Left hindlimb (tissue), 1 donor: ENCODE data around the gene PBX4.
A peak's percentile ranks its signal among the peaks of the same experiment; 100 is the strongest.

Source experiments
- DNase-seq: peaks from one replicate; pipeline ENCODE4 v3.0.0-alpha.2; 2018

The PBX4 gene

DNA sequence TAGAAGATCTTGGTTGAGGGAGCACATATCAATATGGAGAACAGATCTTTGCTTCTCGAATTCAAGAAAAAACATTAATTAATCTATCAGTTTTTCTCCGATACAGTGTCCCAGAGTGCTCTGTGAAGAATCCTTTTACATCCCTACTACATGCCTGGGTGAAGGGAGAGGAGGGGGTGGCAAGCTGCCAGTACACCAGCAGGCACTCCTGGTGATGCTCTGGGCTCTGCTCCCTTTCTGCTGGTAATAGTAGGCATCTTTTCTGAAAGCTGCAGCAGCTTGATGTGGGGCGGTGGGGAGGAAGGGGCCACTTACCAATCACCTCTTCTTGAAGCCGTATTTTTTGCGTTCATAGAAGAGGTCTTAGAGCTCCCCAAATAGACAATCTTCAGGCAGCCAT, 30.7 kb downstream of the PBX4 start:
- DNase-seq, result no peak

DNA sequence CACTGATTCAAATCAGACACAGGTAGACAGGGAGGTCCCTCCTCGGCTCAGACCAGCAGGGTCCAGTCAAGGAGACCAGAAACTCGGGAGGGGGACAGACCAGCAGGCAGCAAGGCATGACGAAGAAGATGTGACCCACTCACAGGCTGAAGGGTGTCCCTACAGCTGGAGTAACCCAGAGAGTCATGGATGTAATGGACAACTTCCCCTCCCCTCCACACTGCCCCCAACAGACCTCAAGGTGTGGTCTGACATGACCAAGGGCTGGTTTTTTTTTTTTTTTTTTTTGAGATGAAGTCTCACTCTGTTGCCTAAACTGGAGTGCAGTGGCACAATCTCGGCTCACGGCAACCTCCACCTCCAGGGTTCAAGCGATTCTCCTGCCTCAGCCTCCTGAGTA, 34.1 kb downstream of the PBX4 start:
- no peak for DNase-seq

DNA sequence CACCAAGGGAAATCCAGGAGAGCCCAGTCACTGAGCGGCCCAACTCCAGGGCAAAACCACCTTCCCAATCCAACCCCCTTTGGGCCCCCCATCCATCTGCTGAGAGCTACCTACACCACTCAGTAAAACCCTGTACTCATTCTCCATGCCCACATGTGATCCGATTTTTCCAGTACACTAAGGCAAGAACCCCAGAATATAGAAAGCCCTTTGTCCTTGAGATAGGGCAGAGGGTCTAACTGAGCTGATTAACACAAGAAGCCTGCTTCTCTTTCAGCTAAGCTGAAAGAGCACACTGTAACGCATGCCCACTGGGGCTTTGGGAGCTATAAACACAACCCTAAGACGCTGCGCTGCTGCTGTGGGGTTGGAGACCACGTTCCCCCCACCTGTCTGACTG, 36.0 kb downstream of the PBX4 start:
- no peak for DNase-seq

DNA sequence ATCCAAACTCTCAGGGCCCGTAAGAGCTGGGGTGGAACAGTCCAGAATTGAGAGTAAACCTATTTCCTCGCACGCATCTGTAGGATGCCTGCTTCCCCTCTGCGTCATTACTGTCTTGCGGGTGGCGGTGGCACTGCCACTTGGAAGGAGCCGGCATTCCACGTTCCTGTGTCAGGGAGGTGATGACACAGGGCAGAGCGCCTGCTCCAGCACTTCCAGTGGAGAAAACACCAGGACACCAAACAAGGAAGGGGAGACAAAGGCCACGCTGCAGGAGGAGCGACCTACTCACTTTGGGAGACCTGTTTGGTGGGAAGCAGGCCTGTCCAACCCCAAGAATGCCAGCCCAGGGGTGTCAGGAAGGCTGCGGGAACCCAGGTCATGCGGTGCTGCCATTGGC, 37.1 kb downstream of the PBX4 start:
- no peak for DNase-seq

DNA sequence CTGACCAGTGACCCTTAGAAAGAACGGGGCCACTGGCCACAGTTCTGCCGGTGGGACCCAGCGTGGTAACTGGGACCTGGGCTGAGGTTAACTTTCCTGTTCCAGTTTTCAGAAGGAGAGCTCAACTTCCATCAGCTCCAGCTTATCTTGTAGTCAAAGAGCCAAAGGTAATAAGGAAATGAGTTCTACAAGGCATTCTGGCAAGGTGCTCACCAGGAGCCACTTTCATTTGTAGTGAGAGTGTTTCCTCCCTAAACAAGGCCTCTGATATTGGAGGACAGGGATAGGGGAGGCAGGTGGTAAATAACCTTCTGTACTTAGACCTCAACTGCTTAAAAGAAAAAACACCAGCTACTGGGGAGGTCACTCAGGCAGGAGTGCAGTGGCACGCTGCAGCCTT, 38.1 kb downstream of the PBX4 start:
- DNase-seq, result no peak

DNA sequence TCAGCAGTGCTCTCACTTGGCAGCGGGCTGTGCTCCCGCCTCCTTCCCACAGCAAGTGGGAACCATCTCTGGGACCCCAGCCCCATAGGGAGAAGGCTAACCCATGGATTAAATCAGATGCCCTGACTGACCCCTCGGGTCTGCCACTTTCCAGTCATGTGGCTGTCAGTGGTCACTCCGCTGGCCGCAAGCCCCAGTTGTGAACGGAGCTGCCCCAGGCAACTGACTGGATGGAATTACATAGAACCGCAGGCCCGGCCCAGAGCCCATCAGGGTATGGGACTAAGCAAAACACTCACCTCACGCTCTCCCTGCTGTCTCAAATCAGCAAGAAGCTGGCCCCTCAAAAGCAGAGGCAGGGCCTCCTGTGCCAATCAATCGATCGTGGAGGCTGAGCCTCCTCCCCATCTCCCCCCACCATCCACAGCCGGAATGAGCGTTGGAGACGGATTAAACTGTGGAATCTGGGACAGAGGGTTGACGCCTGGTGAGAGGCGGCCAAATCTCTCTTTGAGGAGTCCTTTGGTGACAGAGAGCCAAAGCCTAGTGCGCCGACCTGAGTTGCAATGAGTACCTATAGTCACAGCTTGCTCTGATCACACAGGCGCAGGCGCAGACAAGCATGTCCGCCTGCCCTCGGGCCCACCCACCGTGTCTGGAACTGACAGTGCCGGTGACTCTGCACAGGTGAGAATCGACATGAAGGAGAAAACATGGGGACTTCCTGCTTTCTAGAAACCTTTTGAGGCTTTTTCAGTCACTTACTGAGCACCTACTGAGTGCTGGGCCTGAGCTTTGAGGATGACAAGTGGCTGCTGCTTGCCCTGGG, 38.7 kb downstream of the PBX4 start:
- DNase-seq, result no peak

DNA sequence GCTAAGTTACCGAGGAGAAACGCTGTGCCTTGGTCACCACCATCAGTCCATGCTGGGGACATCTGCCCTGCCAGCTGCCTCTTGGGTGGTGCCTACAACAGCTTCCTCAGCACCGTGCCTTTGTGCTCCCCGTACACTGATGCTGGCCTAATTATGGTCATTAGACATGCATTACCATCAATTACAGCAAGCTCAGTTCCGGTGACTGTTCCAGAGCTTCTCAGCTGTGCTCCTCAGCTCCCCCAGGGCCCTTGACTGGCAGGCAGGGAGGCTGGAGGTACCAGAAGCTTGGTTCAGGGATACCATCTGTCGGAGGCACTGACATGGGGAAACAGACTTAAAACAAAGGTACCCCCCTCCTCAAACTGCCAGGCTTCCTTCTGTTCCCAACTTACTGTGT, 40.2 kb downstream of the PBX4 start:
- DNase-seq, result no peak

DNA sequence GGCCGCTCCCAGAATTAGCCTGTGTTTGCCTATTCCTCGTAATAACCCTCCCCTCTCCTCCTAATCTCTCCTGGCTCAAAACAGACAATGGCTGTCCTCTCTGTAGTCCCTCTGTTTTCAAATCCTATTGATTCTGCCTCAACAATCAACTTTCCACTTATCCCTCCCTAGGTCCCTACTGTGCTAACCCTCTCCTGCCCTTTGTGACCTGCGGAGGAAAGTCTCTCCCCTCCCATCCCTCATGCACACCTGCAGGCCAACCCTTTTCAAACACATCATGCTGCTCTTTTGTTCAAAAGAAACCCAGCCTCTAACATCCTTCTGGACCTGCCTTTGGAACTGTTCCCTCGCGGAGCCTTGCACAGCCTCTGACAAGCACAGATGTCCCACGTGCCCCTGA, 43.1 kb downstream of the PBX4 start:
- DNase-seq, result no peak

DNA sequence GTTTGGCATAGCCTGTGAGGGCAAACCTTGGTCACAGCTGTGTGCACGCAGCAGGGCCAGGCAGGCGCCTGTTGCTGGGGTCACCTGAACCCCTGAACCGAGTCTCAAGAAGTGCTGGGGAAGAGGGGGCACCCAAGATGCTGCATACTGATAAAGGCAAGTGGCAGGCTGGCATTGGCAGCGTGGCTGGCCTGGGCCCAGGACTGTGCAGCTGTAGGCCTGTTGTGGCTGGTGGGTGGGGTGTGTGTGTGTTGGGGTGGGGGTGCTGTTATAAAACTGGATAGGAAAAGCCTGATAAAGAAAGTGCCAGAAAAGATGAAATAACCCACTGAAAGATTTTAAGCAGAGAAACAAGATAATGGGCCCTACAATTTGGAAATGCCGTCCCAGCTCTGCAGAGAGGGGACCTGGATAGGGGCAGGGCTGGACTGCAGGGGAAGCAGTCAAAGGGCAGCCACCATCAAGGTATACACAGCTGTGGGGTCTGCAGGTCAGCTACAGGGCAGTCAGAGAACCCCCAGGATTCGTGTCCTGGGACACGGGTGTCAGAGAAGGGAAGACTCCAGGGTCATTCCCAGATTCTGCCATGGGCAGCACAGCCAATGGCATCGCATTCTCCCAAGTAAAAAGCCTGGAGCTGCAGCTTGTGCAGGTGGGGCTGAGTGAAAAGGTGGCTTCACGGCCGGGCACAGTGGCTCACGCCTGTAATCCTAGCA, 47.3 kb downstream of the PBX4 start:
- DNase-seq, result no peak

DNA sequence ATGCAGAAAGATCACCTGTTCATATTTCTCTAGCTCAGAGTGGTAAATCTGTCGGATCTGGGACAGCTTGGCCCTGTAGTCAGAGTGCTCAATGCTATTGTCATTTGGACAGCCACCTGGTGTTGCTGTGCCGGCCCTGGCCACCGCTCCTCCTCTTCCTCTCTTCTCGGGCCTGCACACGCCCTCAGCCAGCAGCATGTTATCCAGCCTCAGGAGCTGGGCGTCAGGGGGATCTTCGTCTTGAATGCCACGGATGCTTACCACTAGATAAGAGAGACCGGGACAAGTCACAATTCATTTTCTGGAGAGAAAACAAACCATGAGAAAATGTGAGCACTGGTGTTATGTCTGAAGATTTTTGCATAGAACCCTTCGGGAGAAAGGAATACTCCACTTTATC, 47.9 kb downstream of the PBX4 start:
- no peak for DNase-seq

DNA sequence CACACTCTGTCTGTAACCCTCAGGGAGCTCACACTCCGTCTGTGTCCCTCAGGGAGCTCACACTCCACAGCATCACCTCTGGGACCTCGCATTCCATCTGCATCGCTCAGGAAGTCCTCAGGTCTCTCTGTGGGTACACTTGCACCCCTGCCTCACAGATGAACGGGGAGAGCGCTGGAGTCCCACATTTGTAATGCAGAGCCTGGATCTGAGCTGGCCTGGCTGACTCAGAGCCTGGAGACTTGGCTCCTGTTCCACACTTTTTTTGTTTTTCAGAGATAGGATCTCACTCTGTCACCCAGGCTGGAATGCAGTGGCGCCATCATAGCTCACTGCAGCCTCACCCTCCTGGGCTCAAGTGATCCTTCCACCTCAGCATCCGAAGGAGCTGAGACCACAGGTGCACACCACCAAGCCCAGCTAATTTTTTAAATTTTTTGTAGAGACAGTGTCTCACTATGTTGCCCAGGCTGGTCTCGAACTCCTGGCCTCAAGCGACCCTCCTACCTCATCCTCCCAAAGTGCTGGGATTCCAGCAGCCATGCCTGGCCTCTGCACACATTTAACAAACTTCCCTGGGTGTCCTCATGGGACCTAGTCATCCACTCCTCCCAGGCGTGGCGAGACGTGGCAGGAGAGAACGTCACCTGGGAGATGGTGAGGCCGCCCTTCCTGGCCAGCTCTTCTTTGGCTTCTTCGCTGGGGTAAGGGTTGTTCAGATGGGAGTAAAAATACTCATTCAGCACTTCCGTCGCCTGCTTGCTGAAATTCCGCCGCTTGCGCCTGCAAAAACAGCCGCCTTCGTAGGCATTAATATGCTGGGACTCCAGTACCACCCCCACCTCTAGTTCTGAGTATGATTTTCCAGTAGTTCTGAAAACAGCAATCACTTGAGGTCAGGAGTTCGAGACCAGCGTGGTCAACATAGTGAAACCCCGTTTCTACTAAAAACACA, 49.4 kb downstream of the PBX4 start:
- no peak for DNase-seq

DNA sequence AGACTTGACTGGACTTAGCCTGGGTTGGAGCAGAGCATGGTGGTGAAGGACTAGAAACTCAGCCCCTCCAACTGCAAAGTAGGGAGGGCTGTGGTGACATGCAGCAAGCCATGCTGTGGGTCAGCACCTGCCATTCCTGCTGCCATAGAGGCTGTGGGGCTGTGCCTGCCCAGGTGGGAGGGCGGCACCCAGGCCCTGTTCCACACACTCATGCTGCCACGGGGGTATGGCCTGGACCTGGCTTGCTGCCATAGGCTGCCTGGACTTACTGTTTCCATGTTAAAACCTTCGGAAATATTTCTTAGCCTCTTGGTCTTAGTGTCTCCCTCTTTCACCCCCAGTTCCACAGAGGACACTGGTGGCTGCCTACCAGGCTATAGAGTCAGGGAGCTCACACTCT, 51.1 kb downstream of the PBX4 start:
- DNase-seq, result no peak

DNA sequence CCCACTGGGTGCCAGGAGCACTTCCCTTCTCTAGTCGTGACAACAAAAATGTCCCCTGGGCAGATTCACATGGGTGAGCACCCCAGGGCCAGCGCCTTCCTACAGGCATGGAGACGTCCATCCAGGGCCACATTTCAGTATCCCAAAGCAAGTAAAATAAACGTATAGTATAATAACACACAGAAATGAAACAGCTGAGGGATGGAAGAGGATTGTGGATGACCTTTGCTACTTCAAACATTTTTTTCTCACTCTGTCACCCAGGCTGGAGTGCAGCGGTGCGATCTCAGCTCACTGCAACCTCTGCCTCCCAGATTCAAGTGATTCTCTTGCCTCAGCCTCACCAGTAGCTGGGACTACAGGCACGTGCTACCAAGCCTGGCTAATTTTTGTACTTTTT, 52.2 kb downstream of the PBX4 start:
- no peak for DNase-seq

DNA sequence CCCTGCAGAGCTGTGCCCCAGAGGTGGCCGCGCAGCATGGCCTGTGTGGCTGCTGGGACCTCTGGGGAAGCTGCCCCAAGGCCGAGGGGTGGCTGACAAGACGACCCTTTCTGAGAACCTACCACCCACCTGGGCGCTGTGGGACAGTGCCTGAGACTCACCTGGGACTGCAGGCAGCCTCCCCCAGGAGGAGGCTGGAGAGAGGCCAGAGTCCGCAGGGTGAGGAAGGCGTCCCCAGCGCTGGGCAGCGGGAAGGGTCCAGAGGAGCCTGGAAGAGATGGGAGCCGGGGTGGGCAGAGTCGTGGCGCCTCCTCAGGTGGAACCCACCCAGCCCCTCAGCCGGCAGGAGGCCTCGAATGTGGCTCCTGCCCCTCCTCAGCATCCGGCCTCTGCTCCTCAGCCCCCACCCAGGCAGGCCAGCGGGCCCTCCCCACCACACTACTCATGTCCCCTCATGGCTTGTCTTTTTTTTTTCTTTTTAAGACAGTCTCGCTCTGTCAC, 55.1 kb downstream of the PBX4 start:
- DNase-seq, result no peak

DNA sequence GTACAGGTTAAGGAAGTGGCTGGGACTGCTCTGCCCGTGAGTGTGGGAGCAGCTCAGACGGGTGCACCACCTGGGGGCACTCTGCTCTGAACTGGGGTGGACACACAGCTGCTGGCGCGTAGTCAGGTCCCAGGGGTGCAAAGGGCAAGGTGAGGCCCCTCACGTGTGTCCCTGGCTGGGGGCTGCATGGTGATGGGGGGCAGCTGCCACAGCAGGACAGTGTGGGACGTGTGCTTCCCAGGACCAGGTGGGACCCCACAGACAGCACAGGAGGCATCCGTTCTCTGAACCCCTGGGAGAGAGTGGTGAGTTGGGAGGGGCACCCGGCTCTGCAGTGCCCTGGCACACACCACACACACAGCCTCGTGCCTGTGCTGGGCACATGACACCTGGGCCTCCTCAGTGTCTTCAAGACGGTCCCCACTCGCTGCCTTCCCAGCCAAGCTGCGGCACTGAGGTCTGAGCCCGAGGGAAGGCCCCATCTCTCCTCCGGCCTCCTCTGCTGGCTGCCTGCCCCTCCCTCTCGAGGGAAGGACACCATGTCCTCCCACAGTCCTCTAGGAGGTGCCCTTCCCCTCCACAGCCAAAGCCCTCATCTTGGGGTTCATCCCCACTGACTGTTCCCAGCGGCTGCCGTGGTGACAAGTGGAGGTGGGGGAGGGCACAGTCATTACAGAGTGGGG, 55.7 kb downstream of the PBX4 start:
- DNase-seq, result no peak

DNA sequence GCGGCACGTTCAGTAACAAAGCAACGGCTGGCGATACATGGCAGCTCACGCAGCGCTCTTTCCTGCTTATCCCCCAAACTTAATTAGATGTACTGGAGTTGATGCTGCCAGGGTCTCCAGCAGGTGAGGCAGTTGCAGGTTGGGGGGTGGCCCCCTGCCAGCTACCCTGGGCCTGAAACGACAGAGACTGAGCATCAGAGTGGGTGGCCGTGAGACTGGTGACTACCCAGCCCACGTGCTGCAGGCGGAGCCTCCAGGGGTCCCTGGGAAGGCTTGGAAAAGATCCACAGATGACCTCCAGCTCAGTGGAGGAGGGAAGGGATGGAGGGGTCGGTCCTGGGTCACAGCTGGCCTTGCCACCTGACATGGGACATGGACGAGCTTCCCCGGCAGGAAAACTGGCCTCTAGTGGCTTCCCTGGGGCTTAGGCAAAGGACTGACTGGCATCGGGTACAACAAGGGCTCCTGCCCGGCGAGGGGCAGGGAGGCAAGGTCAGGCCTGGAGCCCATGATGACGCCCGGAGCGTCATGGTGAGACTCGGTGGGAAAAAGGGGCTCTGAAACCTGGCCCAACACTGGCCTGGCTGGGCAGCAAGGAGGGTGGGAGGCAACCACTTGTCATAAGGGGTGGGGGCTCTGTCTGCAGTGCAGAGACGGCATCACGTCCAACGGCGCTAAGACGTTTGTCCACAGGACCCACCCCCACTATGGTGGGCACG, 56.4 kb downstream of the PBX4 start:
- DNase-seq, result no peak

DNA sequence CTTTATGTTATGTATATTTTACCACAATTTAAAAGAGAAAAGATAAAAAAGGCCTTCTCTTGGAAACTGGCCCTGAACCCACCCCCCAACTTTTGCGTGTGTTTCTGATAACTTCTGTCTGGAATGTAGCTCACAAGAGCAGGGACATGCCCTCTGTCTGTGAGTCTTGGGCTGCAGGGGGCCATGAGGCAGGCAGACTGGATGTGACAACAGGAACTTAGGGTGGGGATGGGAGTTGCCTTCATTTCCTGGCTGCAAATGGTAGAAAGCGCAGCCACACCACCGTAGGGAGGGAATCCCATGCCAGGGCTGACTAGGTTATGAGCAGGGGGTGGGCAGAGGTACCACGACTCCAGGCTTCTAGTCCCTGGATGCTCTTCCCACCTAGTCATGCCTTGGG, 58.6 kb downstream of the PBX4 start:
- no peak for DNase-seq

DNA sequence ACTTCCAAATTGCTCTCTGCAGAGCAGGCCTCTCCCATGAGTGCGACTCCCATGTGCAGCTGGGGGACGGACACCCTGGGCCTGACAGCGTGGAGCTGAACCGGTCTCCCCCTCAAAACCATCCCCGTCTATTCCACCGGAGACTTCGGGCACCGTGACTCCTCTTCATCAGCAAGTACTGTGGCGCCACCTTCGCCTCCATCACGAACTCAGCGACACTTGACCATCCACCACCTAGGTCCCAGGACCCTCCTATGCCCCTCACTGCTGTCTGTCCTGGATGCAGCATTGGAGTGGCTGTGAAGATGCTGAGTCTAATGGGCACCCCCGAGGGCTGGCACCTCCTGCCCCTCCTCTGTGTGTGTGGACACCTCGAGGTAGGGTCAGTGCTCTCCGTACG, 59.9 kb downstream of the PBX4 start:
- DNase-seq, result peak; percentile 23

DNA sequence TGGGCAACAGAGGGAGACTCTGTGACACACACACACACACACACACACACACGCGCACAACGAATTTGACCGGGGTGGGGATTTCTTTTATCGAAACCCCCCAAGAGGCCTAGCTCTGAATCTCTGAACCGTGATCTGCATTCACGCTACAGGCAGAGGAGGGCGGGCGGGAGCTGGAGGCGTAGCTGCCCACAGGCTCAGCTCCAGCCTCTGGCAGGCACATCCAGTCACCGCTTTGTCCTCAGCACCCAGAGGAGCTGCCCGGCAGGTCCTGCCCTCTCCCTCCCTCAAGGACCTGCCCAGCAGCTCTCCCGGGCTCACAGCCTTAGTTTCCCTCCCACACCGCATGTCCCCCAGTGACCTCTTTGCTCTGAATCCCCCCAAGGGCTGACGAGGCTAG, 60.4 kb downstream of the PBX4 start:
- peak; percentile 18 for DNase-seq

DNA sequence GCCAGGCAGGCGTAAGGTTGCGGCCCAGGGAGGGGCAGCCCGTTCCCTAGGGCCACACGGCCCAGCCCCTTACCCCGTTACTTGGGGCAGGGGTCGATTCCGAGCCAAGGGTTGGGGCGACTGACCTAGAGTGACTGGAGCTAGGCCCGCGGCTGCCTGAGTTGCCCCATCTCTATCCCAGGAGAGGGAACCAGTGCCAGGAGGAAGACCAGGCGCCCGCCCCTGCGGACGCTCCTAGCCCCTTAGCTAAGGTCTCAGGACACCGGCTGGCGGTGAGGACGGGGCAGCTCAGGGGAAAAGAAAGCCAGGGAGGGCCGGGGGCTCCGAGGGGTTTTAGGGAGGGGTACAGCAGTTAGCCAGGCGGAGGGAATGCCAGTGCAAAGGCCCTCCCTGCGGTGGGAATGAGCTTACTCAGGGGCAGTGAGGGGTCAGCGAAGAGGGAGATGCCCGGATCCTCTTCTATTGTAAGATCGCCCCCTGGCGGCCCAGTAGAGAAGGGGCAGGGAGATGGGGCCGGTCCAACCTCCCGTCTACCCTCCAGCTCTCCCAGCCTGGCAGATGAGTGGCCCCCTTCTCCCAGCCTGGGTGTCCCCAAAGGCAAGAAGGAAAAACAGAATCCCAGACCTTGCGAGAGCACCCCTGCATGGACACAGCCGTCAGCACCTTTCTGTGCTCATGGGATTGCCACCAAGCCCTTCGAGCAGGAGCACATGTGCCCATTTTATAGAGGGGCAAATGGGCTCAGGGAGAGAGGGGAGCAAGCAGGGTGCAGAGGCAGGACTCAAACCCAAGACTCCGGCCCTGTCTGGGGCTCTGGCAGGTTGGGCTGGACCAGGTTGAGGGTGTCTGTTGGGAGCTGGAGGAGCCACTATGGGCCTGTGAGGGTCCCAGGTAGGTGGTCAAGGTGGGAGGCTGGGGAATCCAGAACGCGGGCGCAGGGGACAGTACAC, 64.1 kb downstream of the PBX4 start:
- DNase-seq, result peak; percentile 44

DNA sequence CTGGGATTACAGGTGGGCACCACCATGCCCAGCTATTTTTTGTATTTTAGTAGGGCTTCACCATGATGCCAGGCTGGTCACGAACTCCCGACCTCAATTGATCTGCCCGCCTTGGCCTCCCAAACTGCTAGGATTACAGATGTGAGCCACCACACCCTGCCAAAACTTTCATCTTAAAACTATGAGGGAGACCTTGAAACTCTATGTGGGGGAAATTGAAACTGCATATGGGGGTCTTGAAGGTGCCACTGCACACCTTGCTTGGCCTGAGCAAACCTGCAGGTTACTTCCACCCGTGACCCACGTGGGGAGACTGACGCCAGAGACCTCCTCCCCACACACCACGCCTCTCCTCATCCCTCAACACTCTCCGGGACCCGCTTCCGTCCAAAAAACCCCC, 64.8 kb downstream of the PBX4 start:
- DNase-seq, result peak; percentile 3
